Chondrocyte (in vitro differentiated cells): ENCODE results near the gene CHST11. TPM values are rescaled to one million over a fixed set of nuclear protein-coding genes. Genes with fewer than 3 reads are reported as not detected.

Source experiments
- DNase-seq: peaks from one replicate; pipeline ENCODE4 v3.0.0; 2021; ENCODE audit warnings: mixed read lengths, low spot score
- H3K27ac Mint-ChIP-seq: one replicate; pipeline ENCODE4 v1.8.0; 2021; ENCODE audit warnings: mild to moderate bottlenecking, moderate library complexity, mixed read lengths; ENCODE audit not compliant: unreplicated experiment
- H3K27me3 Mint-ChIP-seq: 2 replicates; pipeline ENCODE4 v1.8.0; 2021; ENCODE audit warnings: low read depth, mixed read lengths
- H3K36me3 Mint-ChIP-seq: 2 replicates; pipeline ENCODE4 v1.8.0; 2021; ENCODE audit warnings: low read depth, mixed read lengths
- H3K4me1 Mint-ChIP-seq: 2 replicates; pipeline ENCODE4 v1.8.0; 2021; ENCODE audit warnings: low read depth, mild to moderate bottlenecking, mixed read lengths
- H3K4me3 Mint-ChIP-seq: one replicate; pipeline ENCODE4 v1.8.0; 2021; ENCODE audit warnings: mild to moderate bottlenecking, moderate library complexity, mixed read lengths; ENCODE audit not compliant: unreplicated experiment
- H3K9me3 Mint-ChIP-seq: 2 replicates; pipeline ENCODE4 v1.8.0; 2021; ENCODE audit warnings: low read depth, mixed read lengths
- total RNA-seq: library from RNA; stranded (reverse); gene quantifications from 3 replicates; pipeline ENCODE4 v1.2.1, GENCODE V29; 2021
- TF ChIP-seq, protein P1 (sequence below): fragments of 200-600 bp; sonication (generic); IDR thresholded peaks from 2 replicates; pipeline ENCODE4 v1.5.0; 2021; ENCODE audit warnings: antibody characterized with exemption, mild to moderate bottlenecking, moderate library complexity

The CHST11 gene
- total RNA-seq, 1 donor from 2014 or later, result 6.2 TPM

DNA sequence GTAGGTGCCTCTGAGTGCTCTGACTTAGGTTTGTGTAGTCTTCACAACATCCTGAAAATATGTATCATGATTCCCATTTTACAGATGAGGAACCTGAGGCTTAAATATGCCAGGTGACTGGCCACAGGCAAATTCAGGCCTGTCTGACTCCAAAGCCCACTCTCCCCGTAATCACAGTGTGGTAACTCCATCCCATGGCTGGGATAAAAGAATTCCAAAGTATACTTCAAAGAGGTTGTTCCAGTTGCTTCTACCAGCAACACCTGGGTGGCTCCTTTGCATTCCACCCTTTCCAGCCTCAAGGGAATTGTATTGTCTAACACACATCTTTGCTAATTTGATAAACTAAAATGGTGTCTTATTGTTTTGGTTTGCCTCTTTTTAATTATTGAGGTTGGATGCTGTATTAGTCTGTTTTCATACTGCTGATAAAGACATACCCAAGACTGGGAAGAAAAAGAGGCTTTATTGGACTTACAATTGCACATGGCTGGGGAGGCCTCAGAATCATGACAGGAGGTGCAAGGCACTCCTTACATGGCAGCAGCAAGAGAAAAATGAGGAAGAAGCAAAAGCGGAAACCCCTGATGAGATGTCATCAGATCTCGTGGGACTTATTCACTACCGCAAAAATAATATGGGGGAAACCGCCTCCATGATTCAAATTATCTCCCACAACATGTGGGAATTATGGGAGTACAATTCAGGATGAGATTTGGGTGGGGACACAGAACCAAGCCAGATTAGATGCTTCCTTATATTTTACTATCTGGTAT lies 9.9 kb upstream of the CHST11 start:
- Mint-ChIP-seq H3K4me1 (no peaks in the 10 kb centered on the region), H3K27ac (no peak overlapping the region), H3K36me3 (no peaks in the 10 kb centered on the region), H3K27me3 (peaks cover 2% of the 10 kb centered on the region), H3K9me3 (peaks cover 2% of the 10 kb centered on the region), H3K4me3 (no peak overlapping the region)
- DNase-seq, result no peak
- TF ChIP-seq, protein P1, sequence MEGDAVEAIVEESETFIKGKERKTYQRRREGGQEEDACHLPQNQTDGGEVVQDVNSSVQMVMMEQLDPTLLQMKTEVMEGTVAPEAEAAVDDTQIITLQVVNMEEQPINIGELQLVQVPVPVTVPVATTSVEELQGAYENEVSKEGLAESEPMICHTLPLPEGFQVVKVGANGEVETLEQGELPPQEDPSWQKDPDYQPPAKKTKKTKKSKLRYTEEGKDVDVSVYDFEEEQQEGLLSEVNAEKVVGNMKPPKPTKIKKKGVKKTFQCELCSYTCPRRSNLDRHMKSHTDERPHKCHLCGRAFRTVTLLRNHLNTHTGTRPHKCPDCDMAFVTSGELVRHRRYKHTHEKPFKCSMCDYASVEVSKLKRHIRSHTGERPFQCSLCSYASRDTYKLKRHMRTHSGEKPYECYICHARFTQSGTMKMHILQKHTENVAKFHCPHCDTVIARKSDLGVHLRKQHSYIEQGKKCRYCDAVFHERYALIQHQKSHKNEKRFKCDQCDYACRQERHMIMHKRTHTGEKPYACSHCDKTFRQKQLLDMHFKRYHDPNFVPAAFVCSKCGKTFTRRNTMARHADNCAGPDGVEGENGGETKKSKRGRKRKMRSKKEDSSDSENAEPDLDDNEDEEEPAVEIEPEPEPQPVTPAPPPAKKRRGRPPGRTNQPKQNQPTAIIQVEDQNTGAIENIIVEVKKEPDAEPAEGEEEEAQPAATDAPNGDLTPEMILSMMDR, result no peak

- TF ChIP-seq, protein P1, result no peak
- Mint-ChIP-seq H3K27ac (no peak overlapping the region), H3K27me3 (peaks cover 2% of the 10 kb centered on the region), H3K4me1 (no peaks in the 10 kb centered on the region), H3K36me3 (no peaks in the 10 kb centered on the region), H3K4me3 (no peak overlapping the region), H3K9me3 (peaks cover 2% of the 10 kb centered on the region)
- DNase-seq, result no peak
Measured at GRCh38 chr12:104448031-104448430, 8.7 kb upstream of the CHST11 start.

GRCh38 chr12:104448451-104448850 lies 8.3 kb upstream of the CHST11 start:
- H3K9me3 Mint-ChIP-seq, result peaks cover 2% of the 10 kb centered on the region
- no peaks in the 10 kb centered on the region for H3K36me3 Mint-ChIP-seq
- no peak for DNase-seq
- peaks cover 3% of the 10 kb centered on the region for H3K27me3 Mint-ChIP-seq
- no peaks in the 10 kb centered on the region for H3K4me1 Mint-ChIP-seq
- TF ChIP-seq, protein P1, result no peak
- no peak overlapping the region for H3K4me3 Mint-ChIP-seq
- no peak overlapping the region for H3K27ac Mint-ChIP-seq

DNA sequence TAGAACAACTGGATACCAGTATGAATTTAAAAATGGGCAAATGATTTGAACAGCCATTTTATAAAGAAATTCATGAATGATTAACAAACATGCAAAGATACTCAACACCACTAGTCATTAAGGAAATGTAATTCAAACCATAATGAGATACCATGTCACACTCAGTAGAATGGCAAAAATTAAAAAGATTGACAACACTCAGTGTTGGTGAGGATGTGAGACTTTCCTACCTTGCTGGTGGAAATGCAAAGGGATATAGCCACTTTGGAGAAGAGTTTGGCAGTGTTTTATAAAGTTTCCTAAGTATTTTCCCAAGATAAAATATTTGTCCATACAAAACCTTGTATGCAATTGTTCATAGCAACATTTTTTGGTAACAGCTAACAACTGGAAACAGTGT lies 6.0 kb upstream of the CHST11 start:
- TF ChIP-seq, protein P1, result no peak

DNA sequence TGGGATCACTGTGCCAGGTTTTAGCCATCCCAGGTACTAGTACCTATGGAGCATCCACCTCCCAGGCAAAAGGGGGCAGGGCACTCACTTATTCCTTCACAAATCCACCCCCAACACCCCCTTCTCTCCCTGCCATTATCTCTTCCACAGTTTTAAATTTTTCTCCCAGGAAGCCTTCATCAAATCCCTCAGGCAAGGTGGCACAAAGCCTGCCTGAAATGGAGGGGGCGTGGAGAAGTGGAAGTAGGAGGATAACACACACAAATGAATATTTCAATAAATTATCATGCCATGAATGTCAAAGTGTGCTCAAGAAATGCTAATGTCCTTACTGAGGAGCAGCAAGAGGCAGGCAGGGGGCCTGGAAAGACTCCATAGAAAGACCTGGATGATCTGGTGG lies 4.7 kb upstream of the CHST11 start:
- H3K4me3 Mint-ChIP-seq, result no peak overlapping the region
- H3K9me3 Mint-ChIP-seq, result peaks cover 2% of the 10 kb centered on the region
- H3K27me3 Mint-ChIP-seq, result peaks cover 1% of the 10 kb centered on the region
- no peaks in the 10 kb centered on the region for H3K36me3 Mint-ChIP-seq
- H3K27ac Mint-ChIP-seq, result no peak overlapping the region
- TF ChIP-seq, protein P1, result no peak
- no peak for DNase-seq
- peaks cover 9% of the 10 kb centered on the region for H3K4me1 Mint-ChIP-seq

More for the DNA sequence above, 6.0 kb upstream of the CHST11 start:
- Mint-ChIP-seq H3K27me3 (peaks cover 1% of the 10 kb centered on the region), H3K36me3 (no peaks in the 10 kb centered on the region), H3K9me3 (peaks cover 2% of the 10 kb centered on the region), H3K27ac (no peak overlapping the region), H3K4me3 (no peak overlapping the region), H3K4me1 (peaks cover 5% of the 10 kb centered on the region)
- DNase-seq, result no peak
